GM21619 (cell line): ENCODE measurements around the gene MCEE.
"Not testable (repeated sequence)": the region's sequence is repeated elsewhere in the genome, so short reads cannot be mapped to it uniquely, and the experiment has no call there.

Source experiments
- ATAC-seq: cut with Tn5 transposase; IDR thresholded peaks from one replicate; pipeline ENCODE4 v1.9.1; 2021; ENCODE audit not compliant: unreplicated experiment

Gene MCEE

DNA sequence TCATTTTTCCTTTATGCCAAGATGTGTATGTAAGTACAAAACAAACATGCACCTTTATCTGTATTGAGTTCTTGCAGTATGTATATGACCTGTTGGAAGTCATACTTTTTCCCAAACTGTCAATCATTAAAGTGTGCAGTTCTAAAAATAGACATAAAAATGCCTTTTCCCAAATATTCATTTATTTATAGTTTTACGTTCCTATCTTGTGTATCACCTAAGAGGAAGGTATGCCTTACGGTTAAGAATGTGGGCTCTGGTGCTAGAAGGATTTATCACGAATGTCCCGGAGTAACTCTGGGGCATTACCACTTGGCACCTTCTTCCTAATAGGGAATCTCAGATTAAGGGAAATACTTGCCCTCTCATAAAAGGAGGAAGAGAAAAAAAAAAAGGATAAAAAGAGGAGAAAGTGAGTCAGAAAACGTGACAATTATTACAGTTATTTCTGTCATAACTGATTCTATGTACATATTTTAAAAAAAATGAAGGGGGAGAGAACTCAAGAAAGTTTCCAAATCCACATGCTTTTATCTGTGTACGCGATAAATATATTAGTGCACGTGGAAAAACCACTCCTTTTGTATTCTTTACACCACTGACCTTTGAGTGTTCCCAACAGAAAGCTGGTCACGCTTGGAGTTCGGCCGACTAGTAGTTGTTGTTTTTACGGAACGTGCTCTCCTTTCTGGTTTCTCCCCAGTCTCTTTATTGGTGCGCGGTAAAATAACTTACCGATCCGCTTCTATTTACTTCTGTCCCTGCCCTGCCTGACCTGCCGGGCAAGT is 721 bp downstream of the MCEE start:
- ATAC-seq = no peak

DNA sequence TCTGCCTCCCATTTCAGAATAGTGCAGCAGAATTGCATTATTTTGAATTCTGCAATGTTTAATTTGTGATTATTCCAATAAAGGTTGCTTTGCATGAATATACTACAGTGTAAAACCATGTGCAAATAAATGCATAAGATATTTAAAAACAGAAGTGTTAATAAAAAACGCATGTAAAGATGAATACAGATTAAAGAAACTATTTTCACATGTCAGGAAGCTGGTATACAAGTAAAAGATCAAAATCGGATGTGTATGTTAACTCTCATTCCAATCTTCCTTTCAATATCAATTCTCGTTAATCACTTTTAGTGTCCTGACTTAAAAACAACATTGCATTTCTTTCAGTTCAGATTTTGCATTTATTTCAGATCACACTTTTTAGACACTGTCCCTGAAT is 3.1 kb downstream of the MCEE start:
- no peak for ATAC-seq

DNA sequence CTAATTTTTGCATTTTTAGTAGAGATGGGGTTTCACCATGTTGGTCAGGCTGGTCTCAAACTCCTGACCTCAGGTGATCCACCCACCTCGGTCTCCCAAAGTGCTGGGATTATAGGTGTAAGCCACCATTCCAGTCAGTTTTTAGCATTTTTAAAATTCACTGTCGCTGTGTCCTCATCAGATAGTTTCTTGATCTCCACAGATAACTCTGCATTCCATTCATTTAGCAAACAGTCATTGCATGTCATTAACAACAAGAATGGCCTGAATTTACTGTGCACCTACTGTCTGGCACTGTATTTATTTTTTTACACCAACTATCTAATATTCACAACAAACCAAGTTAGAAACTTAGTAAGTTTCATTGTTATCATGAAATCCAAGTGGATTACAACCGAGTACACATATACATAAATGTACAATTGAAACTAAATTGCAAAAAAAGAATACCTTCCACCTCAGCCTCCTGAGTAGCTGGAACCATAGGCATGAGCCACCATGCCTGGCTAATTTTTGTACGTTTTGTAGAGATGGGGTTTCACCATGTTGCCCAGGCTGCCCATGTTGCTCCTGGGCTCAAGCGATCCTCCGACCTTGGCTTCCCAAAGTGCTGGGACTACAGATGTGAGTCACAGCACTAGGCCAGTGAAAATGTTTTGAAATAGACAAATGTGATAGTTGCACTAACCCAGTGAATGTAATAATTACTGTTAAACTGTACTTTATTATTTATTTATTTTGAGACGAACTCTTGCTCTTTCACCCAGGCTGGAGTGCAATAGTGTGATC is 4.3 kb downstream of the MCEE start:
- no peak for ATAC-seq

DNA sequence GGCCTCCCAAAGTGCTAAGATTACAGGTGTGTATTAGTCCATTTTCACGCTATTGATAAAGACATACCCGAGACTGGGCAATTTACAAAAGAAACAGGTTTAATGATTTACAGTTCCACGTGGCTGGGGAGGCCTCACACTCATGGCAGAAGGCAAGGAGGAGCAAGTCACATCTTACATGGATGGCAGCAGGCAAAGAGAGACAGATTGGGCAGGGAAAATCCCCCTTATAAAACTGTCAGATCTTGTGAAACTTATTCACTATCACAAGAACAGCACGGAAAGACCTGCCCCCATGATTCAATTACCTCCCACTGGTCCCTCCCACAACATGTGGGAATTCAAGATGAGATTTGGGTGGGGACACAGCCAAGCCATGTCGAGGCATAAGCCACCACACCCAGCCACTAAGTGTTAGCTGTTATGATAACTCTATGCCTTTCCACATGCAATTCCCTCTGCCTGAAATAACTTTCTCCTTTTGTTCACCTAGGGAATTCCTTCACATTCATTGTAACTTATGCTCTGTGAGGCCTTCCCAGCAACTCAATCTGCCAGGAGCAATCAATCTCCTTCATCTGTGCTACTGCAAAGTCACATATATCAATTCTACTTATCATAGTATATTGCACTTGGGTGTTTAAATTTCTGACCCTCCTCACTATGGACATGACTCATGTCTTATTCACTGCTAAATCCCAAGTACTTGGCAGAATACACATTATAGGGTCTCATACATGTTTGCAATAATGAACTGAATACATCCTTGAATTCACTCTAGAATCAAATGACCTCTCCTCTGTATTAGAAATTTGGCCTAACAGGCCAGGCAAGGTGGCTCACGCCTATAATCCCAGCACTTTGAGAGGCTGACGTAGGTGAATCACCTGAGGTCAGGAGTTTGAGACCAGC is 7.4 kb downstream of the MCEE start:
- ATAC-seq = no peak

GRCh38 chr2:71121479-71121878 is 8.6 kb downstream of the MCEE start:
- ATAC-seq = no peak

DNA sequence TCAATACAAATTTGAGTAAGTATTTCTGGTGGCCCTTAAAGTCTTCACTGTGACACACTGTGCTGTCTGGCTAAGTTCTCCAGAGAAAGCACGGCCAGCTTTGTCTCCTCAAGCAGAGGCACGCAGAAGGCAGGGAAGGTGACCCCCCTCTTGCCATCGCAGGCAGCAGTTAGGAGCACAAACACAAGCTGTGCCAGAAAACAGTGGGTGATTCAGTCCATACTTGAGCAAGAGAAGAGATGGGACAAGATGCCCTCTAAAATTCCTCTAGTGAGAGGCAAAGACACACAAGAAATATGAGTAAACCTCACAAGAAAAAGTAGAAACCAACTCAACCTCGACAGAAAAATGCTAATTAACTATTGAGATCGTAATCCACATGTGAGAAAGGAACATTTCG is 9.8 kb downstream of the MCEE start:
- ATAC-seq = no peak

GRCh38 chr2:71117063-71117462 is 13.0 kb downstream of the MCEE start:
- ATAC-seq = no peak

- no peak for ATAC-seq
These were observed 16.2 kb downstream of the MCEE start for GRCh38 chr2:71113843-71114242.

GRCh38 chr2:71108091-71108490 is 21.9 kb downstream of the MCEE start:
- ATAC-seq = no peak

DNA sequence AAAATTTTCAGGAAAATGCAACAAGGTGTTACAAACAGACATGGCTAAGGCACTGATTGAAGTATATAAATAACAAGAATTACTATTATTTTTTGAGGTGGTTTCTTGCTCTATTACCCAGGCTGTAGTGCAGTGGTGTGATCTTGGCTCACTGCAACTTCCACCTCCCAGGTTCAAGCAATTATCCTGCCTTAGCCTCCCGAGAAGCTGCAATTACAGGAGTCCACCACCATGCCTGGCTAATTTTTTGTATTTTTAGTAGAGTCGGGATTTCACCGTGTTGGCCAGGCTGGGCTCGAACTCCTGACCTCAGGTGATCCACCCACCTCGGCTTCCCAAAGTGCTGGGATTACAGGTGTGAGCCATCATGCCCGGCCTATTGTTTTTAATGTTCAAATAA is 23.6 kb downstream of the MCEE start:
- ATAC-seq = not testable (repeated sequence)

GRCh38 chr2:71103809-71104208 is 26.2 kb downstream of the MCEE start:
- no peak for ATAC-seq

DNA sequence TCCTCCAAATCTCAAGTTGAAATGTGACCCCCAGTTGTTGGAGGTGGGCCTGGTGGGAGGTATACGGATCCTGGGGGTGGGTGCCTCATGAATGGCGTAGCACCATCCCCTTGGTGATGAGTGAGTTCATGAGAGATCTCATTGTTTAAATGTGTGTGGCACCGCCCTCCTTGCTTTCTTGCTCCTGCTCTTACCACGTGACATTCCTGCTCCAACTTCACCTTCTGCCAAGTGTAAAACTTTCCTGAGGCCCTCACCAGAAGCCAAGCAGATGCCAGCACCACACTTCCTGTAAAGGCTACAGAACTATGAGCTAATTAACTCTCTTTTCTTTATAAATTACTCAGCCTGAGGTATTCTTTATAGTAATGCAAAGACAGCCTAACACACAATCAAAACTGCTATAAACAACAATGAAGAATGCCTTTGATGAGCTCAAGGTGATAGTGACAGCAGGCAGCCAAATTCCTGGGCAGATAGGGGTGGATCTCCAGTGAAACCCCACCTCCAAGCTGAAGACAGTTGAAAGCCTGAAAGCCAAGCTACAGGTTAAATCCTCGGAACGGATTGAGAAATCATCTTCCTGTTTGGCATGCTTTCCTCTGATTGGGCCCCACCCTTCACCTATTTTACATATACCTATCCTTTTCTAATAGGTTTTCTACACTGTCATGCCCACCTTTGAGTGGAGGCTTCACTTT is 26.9 kb downstream of the MCEE start:
- no peak for ATAC-seq

GRCh38 chr2:71101656-71102055 is 28.4 kb downstream of the MCEE start:
- ATAC-seq = no peak

DNA sequence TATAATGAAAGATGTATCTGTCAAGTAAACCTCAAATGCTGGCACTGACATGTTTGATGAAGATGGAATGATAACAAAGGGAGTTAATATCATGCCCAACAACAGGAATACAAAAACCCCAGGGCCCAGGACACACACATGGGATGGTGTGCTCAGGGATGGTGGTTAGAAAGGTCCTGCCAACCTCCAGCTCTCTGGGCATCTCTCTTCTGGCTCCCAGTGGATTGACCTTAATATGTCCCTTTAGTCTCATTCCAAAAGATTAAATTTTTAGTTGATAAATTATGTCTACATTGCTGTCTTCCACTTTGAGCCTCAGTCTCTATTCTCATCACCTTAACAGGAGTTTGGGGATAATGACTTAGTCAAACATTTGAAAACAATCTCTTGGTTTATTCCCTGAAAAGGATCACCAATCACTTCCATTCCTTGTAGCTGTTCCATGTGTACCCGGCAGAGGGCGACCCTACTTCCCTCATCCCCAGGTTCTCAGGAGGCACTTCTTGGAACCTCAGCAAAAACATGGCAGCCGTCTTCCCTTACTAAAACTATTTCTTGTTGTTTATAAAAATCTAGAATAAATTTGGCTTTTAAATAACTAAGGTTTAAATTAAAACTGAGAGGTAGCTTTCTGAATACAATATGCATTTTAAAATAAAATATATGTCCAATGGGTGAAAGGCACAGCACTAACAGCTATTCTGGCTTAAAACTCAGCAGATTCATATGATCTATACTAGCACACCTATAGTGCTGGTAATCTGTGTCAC is 29.6 kb downstream of the MCEE start:
- ATAC-seq = no peak

- ATAC-seq = not testable (repeated sequence)
These were observed 37.4 kb downstream of the MCEE start for GRCh38 chr2:71092491-71093260.

- ATAC-seq = not testable (repeated sequence)
These were observed 38.2 kb downstream of the MCEE start for GRCh38 chr2:71091808-71092207.

GRCh38 chr2:71089475-71089874 is 40.6 kb downstream of the MCEE start:
- ATAC-seq = not testable (repeated sequence)

- not testable (repeated sequence) for ATAC-seq
These were observed 44.6 kb downstream of the MCEE start for GRCh38 chr2:71085325-71086003.
